Measurements from ENCODE around the gene VAMP5.
"Not testable (repeated sequence)": the region's sequence is repeated elsewhere in the genome, so short reads cannot be mapped to it uniquely, and the experiment has no call there.

The VAMP5 gene

GRCh38 chr2:85584857-85585780 is 888 bp downstream of the VAMP5 start:
- DNase-seq (ENCODE audit: low read depth in 3 of 3): no peak

GRCh38 chr2:85585781-85586105 is 1.5 kb downstream of the VAMP5 start:
- DNase-seq (ENCODE audit: low read depth in 3 of 3): no peak

- no peak for DNase-seq (ENCODE audit: low read depth in 3 of 3)
Observed at GRCh38 chr2:85588236-85588635, 4.0 kb downstream of the VAMP5 start.

- DNase-seq (ENCODE audit: low read depth in 3 of 3): no peak
Observed at GRCh38 chr2:85588645-85589044, 4.4 kb downstream of the VAMP5 start.

- DNase-seq (ENCODE audit: low read depth in 3 of 3): no peak
Observed at GRCh38 chr2:85589181-85589580, 5.0 kb downstream of the VAMP5 start.

GRCh38 chr2:85589982-85590791 is 6.0 kb downstream of the VAMP5 start:
- DNase-seq (ENCODE audit: low read depth in 3 of 3): no peak

- DNase-seq (ENCODE audit: low read depth in 3 of 3): no peak
Observed at GRCh38 chr2:85590950-85591349, 6.7 kb downstream of the VAMP5 start.

- no peak for DNase-seq (ENCODE audit: low read depth in 3 of 3)
Observed at GRCh38 chr2:85591563-85591962, 7.3 kb downstream of the VAMP5 start.

GRCh38 chr2:85592299-85592698 is 8.1 kb downstream of the VAMP5 start:
- DNase-seq (ENCODE audit: low read depth in 3 of 3): not testable (repeated sequence)

GRCh38 chr2:85593023-85593422 is 8.8 kb downstream of the VAMP5 start:
- no peak for DNase-seq (ENCODE audit: low read depth in 3 of 3)

GRCh38 chr2:85594715-85595300 is 10.6 kb downstream of the VAMP5 start:
- no peak for DNase-seq (ENCODE audit: low read depth in 3 of 3)

GRCh38 chr2:85595301-85596025 is 11.2 kb downstream of the VAMP5 start, which contains the start of gene RNF181:
Gene RNF181, plus strand, starts transcription at chr2:85595745. Its CDS starts 19 bp downstream, at chr2:85595764.
- DNase-seq (ENCODE audit: low read depth in 3 of 3): peak; percentile 65 to 81 (median 78)

- DNase-seq (ENCODE audit: low read depth in 3 of 3): no peak
Observed at GRCh38 chr2:85596026-85596333, 11.7 kb downstream of the VAMP5 start.

- no peak for DNase-seq (ENCODE audit: low read depth in 3 of 3)
Observed at GRCh38 chr2:85596486-85597143, 12.4 kb downstream of the VAMP5 start.

- no peak for DNase-seq (ENCODE audit: low read depth in 3 of 3)
Observed at GRCh38 chr2:85597241-85597640, 13.0 kb downstream of the VAMP5 start.

- no peak for DNase-seq (ENCODE audit: low read depth in 3 of 3)
Observed at GRCh38 chr2:85598594-85599340, 14.5 kb downstream of the VAMP5 start.

- DNase-seq (ENCODE audit: low read depth in 3 of 3): no peak
Observed at GRCh38 chr2:85599468-85600234, 15.4 kb downstream of the VAMP5 start.

GRCh38 chr2:85600235-85600575 is 16.0 kb downstream of the VAMP5 start:
- no peak for DNase-seq (ENCODE audit: low read depth in 3 of 3)

GRCh38 chr2:85600951-85601770 is 16.9 kb downstream of the VAMP5 start:
- no peak for DNase-seq (ENCODE audit: low read depth in 3 of 3)
